ENCODE results near the gene STAC2.

The STAC2 gene

GRCh38 chr17:39209317-39210092 is 16.2 kb downstream of the STAC2 start:
- DNase-seq (ENCODE audit: low read depth), result no peak

- DNase-seq (ENCODE audit: low read depth), result no peak
Measured at GRCh38 chr17:39208893-39209292, 16.9 kb downstream of the STAC2 start.

- DNase-seq (ENCODE audit: low read depth), result no peak
Measured at GRCh38 chr17:39208136-39208535, 17.6 kb downstream of the STAC2 start.

GRCh38 chr17:39205112-39205526 is 20.6 kb downstream of the STAC2 start:
- no peak for DNase-seq (ENCODE audit: low read depth)

- DNase-seq (ENCODE audit: low read depth), result no peak
Measured at GRCh38 chr17:39204245-39204644, 21.5 kb downstream of the STAC2 start.

GRCh38 chr17:39200957-39201510 is 24.7 kb downstream of the STAC2 start:
- DNase-seq (ENCODE audit: low read depth), result no peak

- peak; percentile 88 for DNase-seq (ENCODE audit: low read depth)
Measured at GRCh38 chr17:39200070-39200879, 25.5 kb downstream of the STAC2 start, which contains the start of gene RPL19. Gene RPL19, plus strand, starts transcription at chr17:39200283. Its CDS starts 62 bp downstream, at chr17:39200345.

- DNase-seq (ENCODE audit: low read depth), result no peak
Measured at GRCh38 chr17:39199820-39200069, 26.0 kb downstream of the STAC2 start.

GRCh38 chr17:39198186-39198566 is 27.6 kb downstream of the STAC2 start:
- DNase-seq (ENCODE audit: low read depth), result no peak

- DNase-seq (ENCODE audit: low read depth), result no peak
Measured at GRCh38 chr17:39197380-39198185, 28.2 kb downstream of the STAC2 start, which contains the start of gene CACNB1. Gene CACNB1, minus strand, starts transcription at chr17:39197669. Its CDS starts 174 bp downstream, at chr17:39197495.

- no peak for DNase-seq (ENCODE audit: low read depth)
Measured at GRCh38 chr17:39196808-39197291, 28.9 kb downstream of the STAC2 start.

GRCh38 chr17:39196241-39196807 is 29.4 kb downstream of the STAC2 start:
- no peak for DNase-seq (ENCODE audit: low read depth)

GRCh38 chr17:39195568-39196160 is 30.1 kb downstream of the STAC2 start:
- no peak for DNase-seq (ENCODE audit: low read depth)

GRCh38 chr17:39194985-39195524 is 30.7 kb downstream of the STAC2 start:
- DNase-seq (ENCODE audit: low read depth), result no peak

- DNase-seq (ENCODE audit: low read depth), result no peak
Measured at GRCh38 chr17:39194089-39194984, 31.4 kb downstream of the STAC2 start.

- no peak for DNase-seq (ENCODE audit: low read depth)
Measured at GRCh38 chr17:39193346-39193745, 32.4 kb downstream of the STAC2 start.

- DNase-seq (ENCODE audit: low read depth), result no peak
Measured at GRCh38 chr17:39192901-39193300, 32.8 kb downstream of the STAC2 start.

- no peak for DNase-seq (ENCODE audit: low read depth)
Measured at GRCh38 chr17:39191750-39192510, 33.8 kb downstream of the STAC2 start.

- no peak for DNase-seq (ENCODE audit: low read depth)
Measured at GRCh38 chr17:39187152-39187830, 38.5 kb downstream of the STAC2 start.

Measured in HS-5 (cell line).